CD4-positive, alpha-beta memory T cell (primary cell): Measurements from ENCODE around the gene GNAZ. TPM values are rescaled to one million over a fixed set of nuclear protein-coding genes. Genes with fewer than 3 reads are reported as not detected.

Experiments
- CTCF ChIA-PET: fragments of 350-600 bp; sonication (Branson Sonifier 250); formaldehyde crosslinking; loops from one replicate; lab custom pipeline; 2021; ENCODE audit warnings: inconsistent platforms; ENCODE audit not compliant: partially characterized antibody; lab: Charles Lee
- POLR2A ChIA-PET: fragments of 350-600 bp; sonication (Branson Sonifier 250); formaldehyde crosslinking; loops from one replicate; lab custom pipeline; 2021; ENCODE audit not compliant: partially characterized antibody; lab: Charles Lee
- DNase-seq, 5 donors: peaks; one replicate each; pipeline versions ENCODE4 v3.0.0 to v3.0.0-alpha.2; 2020 to 2022; ENCODE audit warnings: mixed read lengths in 1 of 5
- H3K27ac ChIP-seq: one replicate; pipeline ENCODE4 v1.7.0; 2013; ENCODE audit warnings: low read depth, low read length
- H3K27me3 ChIP-seq: 2 replicates; pipeline ENCODE4 v1.7.0; 2013; ENCODE audit warnings: mild to moderate bottlenecking, low read length, moderate library complexity; ENCODE audit not compliant: insufficient read depth
- H3K36me3 ChIP-seq: 2 replicates; pipeline ENCODE4 v1.7.0; 2013; ENCODE audit warnings: mild to moderate bottlenecking, low read length, moderate library complexity; ENCODE audit not compliant: insufficient read depth
- H3K4me1 ChIP-seq: 2 replicates; pipeline ENCODE4 v1.7.0; 2013; ENCODE audit warnings: mild to moderate bottlenecking, low read length, moderate library complexity; ENCODE audit not compliant: insufficient read depth
- H3K4me3 ChIP-seq, 2 donors: one replicate each; pipeline ENCODE4 v1.7.0; 2013; ENCODE audit warnings: low read length in 2 of 2, mild to moderate bottlenecking in 1 of 2
- H3K9me3 ChIP-seq, 2 donors: one replicate each; pipeline ENCODE4 v1.7.0; 2013; ENCODE audit warnings: low read length in 2 of 2, control low read depth in 1 of 2; ENCODE audit not compliant: control insufficient read depth in 1 of 2
- H3K27ac Mint-ChIP-seq, 7 donors: one replicate each; pipeline ENCODE4 v1.8.0; 2020 to 2021; ENCODE audit warnings: mixed read lengths in 7 of 7, mild to moderate bottlenecking in 6 of 7, inconsistent platforms in 3 of 7, moderate library complexity in 3 of 7
- H3K27me3 Mint-ChIP-seq, 2 donors: one replicate each; pipeline ENCODE4 v1.8.0; 2020 to 2021; ENCODE audit warnings: mixed read lengths in 2 of 2
- H3K36me3 Mint-ChIP-seq, 2 donors: one replicate each; pipeline ENCODE4 v1.8.0; 2020 to 2021; ENCODE audit warnings: mixed read lengths in 2 of 2, inconsistent platforms in 1 of 2, mild to moderate bottlenecking in 1 of 2
- H3K4me1 Mint-ChIP-seq, 4 donors: one replicate each; pipeline ENCODE4 v1.8.0; 2020 to 2021; ENCODE audit warnings: mixed read lengths in 4 of 4, mild to moderate bottlenecking in 1 of 4
- H3K4me3 Mint-ChIP-seq, 8 donors: one replicate each; pipeline ENCODE4 v1.8.0; 2020 to 2021; ENCODE audit warnings: mixed read lengths in 8 of 8, mild to moderate bottlenecking in 7 of 8, moderate library complexity in 6 of 8, inconsistent platforms in 3 of 8
- H3K9me3 Mint-ChIP-seq, 8 donors: one replicate each; pipeline ENCODE4 v1.8.0; 2020 to 2021; ENCODE audit warnings: mixed read lengths in 8 of 8, mild to moderate bottlenecking in 5 of 8, inconsistent platforms in 3 of 8, moderate library complexity in 1 of 8
- intact Hi-C: fragments of 100-400 bp; cut with micrococcal nuclease; formaldehyde crosslinking; loops from one replicate; pipeline ENCODE4 v1.15.1; 2023
- polyA plus RNA-seq, 2 donors: library from polyadenylated mRNA; unstranded; fragments of 300-500 nt; fragmentation: Illumina TruSeq; gene quantifications; one replicate each; pipeline ENCODE4 v1.2.3, GENCODE V29; 2021
- total RNA-seq, 2 experiments: library from RNA; stranded (reverse); gene quantifications; one replicate each; pipeline ENCODE4 v1.2.3, GENCODE V29; 2021

Gene GNAZ
- total and polyA plus RNA-seq, 4 experiments from 2014 or later, result 0.05 to 0.76 (median 0.36) TPM; not detected in 1

GRCh38 chr22:23117275-23117674, 47.0 kb downstream of the GNAZ start:
- intact Hi-C loops, result no loop called here
- Histone ChIP-seq H3K36me3 (no peaks in the 10 kb centered on the region), H3K4me1 (peaks cover 16% of the 10 kb centered on the region), H3K4me3 (no peak overlapping the region), H3K9me3 (no peaks in the 10 kb centered on the region), H3K27ac (no peak overlapping the region), H3K27me3 (no peaks in the 10 kb centered on the region)
- H3K27ac Mint-ChIP-seq, result no peak overlapping the region
- H3K4me1 Mint-ChIP-seq, result peaks cover 8 to 24% (median 16%) of the 10 kb centered on the region in 4 donors
- peak in 1 of 5 donors; percentile 19 for DNase-seq
- no peaks in the 10 kb centered on the region for H3K27me3 Mint-ChIP-seq
- POLR2A ChIA-PET, result no interaction called here
- H3K9me3 Mint-ChIP-seq, result peaks cover 0 to 3% (median 0%) of the 10 kb centered on the region in 8 donors
- H3K4me3 Mint-ChIP-seq, result no peak overlapping the region
- CTCF ChIA-PET, result interaction anchor here (6.1 kb wide), 1 partner anchor 157 kb away, joined by 42 read pairs; no protein-coding TSS in a partner anchor
- H3K36me3 Mint-ChIP-seq, result peaks cover 0 to 4% of the 10 kb centered on the region in 2 donors

GRCh38 chr22:23117891-23118646, 47.8 kb downstream of the GNAZ start:
- H3K36me3 Mint-ChIP-seq, result peaks cover 0 to 4% of the 10 kb centered on the region in 2 donors
- H3K4me1 Mint-ChIP-seq, result peaks cover 8 to 24% (median 16%) of the 10 kb centered on the region in 4 donors
- Histone ChIP-seq H3K27me3 (no peaks in the 10 kb centered on the region), H3K9me3 (no peaks in the 10 kb centered on the region), H3K4me3 (no peak overlapping the region), H3K27ac (no peak overlapping the region), H3K36me3 (no peaks in the 10 kb centered on the region), H3K4me1 (peaks cover 16% of the 10 kb centered on the region)
- H3K9me3 Mint-ChIP-seq, result peaks cover 0 to 3% (median 0%) of the 10 kb centered on the region in 8 donors
- DNase-seq, result peak in 1 of 5 donors; percentile 32
- intact Hi-C loops, result no loop called here
- ChIA-PET POLR2A (interaction anchor here (3.7 kb wide), 1 partner anchor 24 kb away, joined by 16 read pairs; the partner anchor contains the start of gene RSPH14), CTCF (interaction anchor here (1.0 to 6.1 kb wide), 6 partner anchors 48 to 365 kb away, joined by 3 to 42 read pairs (median 4); partner anchors contain the start of gene GNAZ)
- H3K27me3 Mint-ChIP-seq, result no peaks in the 10 kb centered on the region
- H3K4me3 Mint-ChIP-seq, result peak overlapping the region in 1 of 8 donors; percentile 29
- peak overlapping the region in 4 of 7 donors; percentile 31 to 99 (median 66) for H3K27ac Mint-ChIP-seq

GRCh38 chr22:23118647-23119493, 48.6 kb downstream of the GNAZ start:
- CTCF ChIA-PET, result interaction anchor here (0.8 to 6.1 kb wide), 11 partner anchors 9 to 366 kb away, joined by 3 to 42 read pairs (median 4); partner anchors contain the start of gene GNAZ
- intact Hi-C loops, result no loop called here

GRCh38 chr22:23119494-23120414, 49.4 kb downstream of the GNAZ start:
- no peaks in the 10 kb centered on the region for H3K36me3 ChIP-seq
- H3K4me3 ChIP-seq, result no peak overlapping the region

More at GRCh38 chr22:23118647-23119493, 48.6 kb downstream of the GNAZ start:
- POLR2A ChIA-PET, result interaction anchor here (1.2 to 3.7 kb wide), 4 partner anchors 19 to 49 kb away, joined by 4 to 16 read pairs (median 14); partner anchors contain the start of genes GNAZ, RAB36 and RSPH14
- no peaks in the 10 kb centered on the region for H3K9me3 ChIP-seq
- no peaks in the 10 kb centered on the region for H3K27me3 ChIP-seq
- peaks cover 0 to 4% of the 10 kb centered on the region in 2 donors for H3K36me3 Mint-ChIP-seq
- peak overlapping the region; percentile 89 to 99 (median 98) for H3K27ac Mint-ChIP-seq
- peaks cover 8 to 24% (median 16%) of the 10 kb centered on the region in 4 donors for H3K4me1 Mint-ChIP-seq
- peak overlapping the region; percentile 58 to 86 (median 67) for H3K4me3 Mint-ChIP-seq
- no peak overlapping the region for H3K4me3 ChIP-seq
- peaks cover 0 to 3% (median 0%) of the 10 kb centered on the region in 8 donors for H3K9me3 Mint-ChIP-seq
- peak overlapping the region; percentile 51 for H3K27ac ChIP-seq
- H3K27me3 Mint-ChIP-seq, result no peaks in the 10 kb centered on the region
- H3K4me1 ChIP-seq, result peaks cover 16% of the 10 kb centered on the region
- H3K36me3 ChIP-seq, result no peaks in the 10 kb centered on the region
- peak in 1 of 5 donors; percentile 2 for DNase-seq

GRCh38 chr22:23120415-23120899, 50.1 kb downstream of the GNAZ start:
- POLR2A ChIA-PET, result interaction anchor here (1.6 to 3.7 kb wide), 3 partner anchors 17 to 24 kb away, joined by 12 to 16 read pairs (median 15); partner anchors contain the start of genes RAB36 and RSPH14
- DNase-seq, result peak in 1 of 5 donors; percentile 3
- H3K36me3 Mint-ChIP-seq, result peaks cover 0 to 4% of the 10 kb centered on the region in 2 donors
- Histone ChIP-seq H3K4me1 (peaks cover 16% of the 10 kb centered on the region), H3K4me3 (no peak overlapping the region), H3K27me3 (no peaks in the 10 kb centered on the region), H3K27ac (peak overlapping the region; percentile 51), H3K36me3 (no peaks in the 10 kb centered on the region), H3K9me3 (no peaks in the 10 kb centered on the region)
- intact Hi-C loops, result no loop called here
- H3K27ac Mint-ChIP-seq, result peak overlapping the region; percentile 53 to 98 (median 88)
- H3K27me3 Mint-ChIP-seq, result no peaks in the 10 kb centered on the region
- peaks cover 8 to 24% (median 16%) of the 10 kb centered on the region in 4 donors for H3K4me1 Mint-ChIP-seq
- H3K9me3 Mint-ChIP-seq, result peaks cover 0 to 3% (median 0%) of the 10 kb centered on the region in 8 donors
- no peak overlapping the region for H3K4me3 Mint-ChIP-seq
- CTCF ChIA-PET, result interaction anchor here (0.8 to 6.1 kb wide), 7 partner anchors 7 to 367 kb away, joined by 3 to 42 read pairs (median 7); partner anchors contain the start of gene RSPH14

More at GRCh38 chr22:23119494-23120414, 49.4 kb downstream of the GNAZ start:
- no peaks in the 10 kb centered on the region for H3K9me3 ChIP-seq
- ChIA-PET POLR2A (interaction anchor here (1.2 to 3.7 kb wide), 4 partner anchors 18 to 49 kb away, joined by 4 to 16 read pairs (median 14); partner anchors contain the start of genes GNAZ, RAB36 and RSPH14), CTCF (interaction anchor here (0.8 to 6.1 kb wide), 12 partner anchors 8 to 366 kb away, joined by 3 to 42 read pairs (median 4); partner anchors contain the start of genes GNAZ and RSPH14)
- no peaks in the 10 kb centered on the region for H3K27me3 ChIP-seq
- peaks cover 16% of the 10 kb centered on the region for H3K4me1 ChIP-seq
- H3K36me3 Mint-ChIP-seq, result peaks cover 0 to 4% of the 10 kb centered on the region in 2 donors
- DNase-seq, result peak; percentile 66 to 81 (median 71)
- H3K9me3 Mint-ChIP-seq, result peaks cover 0 to 3% (median 0%) of the 10 kb centered on the region in 8 donors
- peak overlapping the region; percentile 89 to 99 (median 98) for H3K27ac Mint-ChIP-seq
- H3K4me3 Mint-ChIP-seq, result peak overlapping the region; percentile 58 to 86 (median 67)
- H3K27ac ChIP-seq, result peak overlapping the region; percentile 51
- intact Hi-C loops, result no loop called here
- peaks cover 8 to 24% (median 16%) of the 10 kb centered on the region in 4 donors for H3K4me1 Mint-ChIP-seq
- no peaks in the 10 kb centered on the region for H3K27me3 Mint-ChIP-seq
